GM21529 (cell line): ENCODE data around the gene GAS2L2.
"Not testable (repeated sequence)": the region's sequence is repeated elsewhere in the genome, so short reads cannot be mapped to it uniquely, and the experiment has no call there.

Experiments
- ATAC-seq: cut with Tn5 transposase; IDR thresholded peaks from one replicate; pipeline ENCODE4 v1.9.1; 2021; ENCODE audit not compliant: unreplicated experiment

GAS2L2 gene

GRCh38 chr17:35773679-35774425 is 20.8 kb upstream of the GAS2L2 start:
- ATAC-seq: no peak

- no peak for ATAC-seq
Measured at GRCh38 chr17:35773129-35773528, 20.1 kb upstream of the GAS2L2 start.

- no peak for ATAC-seq
Measured at GRCh38 chr17:35769895-35770486, 17.0 kb upstream of the GAS2L2 start.

DNA sequence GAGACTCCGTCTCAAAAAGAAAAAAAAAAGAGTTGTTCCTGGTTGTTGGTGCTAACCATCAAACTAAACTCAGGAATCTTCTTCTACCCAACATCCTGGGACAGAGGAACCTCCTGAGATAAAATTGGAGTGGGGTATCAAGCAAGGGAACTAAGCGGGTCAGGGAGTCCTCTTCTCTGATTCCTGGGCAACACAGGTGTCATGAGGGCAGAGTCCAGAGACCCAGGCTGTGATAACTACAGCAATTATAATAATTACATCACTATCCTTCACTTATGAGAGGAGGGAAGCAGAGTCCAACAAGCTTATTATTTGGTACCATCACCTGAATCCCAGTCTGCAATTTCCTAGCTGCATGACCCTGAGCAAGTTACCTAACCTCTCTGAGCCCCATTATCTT is 15.8 kb upstream of the GAS2L2 start:
- ATAC-seq: no peak

GRCh38 chr17:35766903-35767510 is 14.0 kb upstream of the GAS2L2 start:
- ATAC-seq: no peak

- ATAC-seq: no peak
Measured at GRCh38 chr17:35766489-35766877, 13.4 kb upstream of the GAS2L2 start.

- no peak for ATAC-seq
Measured at GRCh38 chr17:35765756-35766488, 12.9 kb upstream of the GAS2L2 start.

DNA sequence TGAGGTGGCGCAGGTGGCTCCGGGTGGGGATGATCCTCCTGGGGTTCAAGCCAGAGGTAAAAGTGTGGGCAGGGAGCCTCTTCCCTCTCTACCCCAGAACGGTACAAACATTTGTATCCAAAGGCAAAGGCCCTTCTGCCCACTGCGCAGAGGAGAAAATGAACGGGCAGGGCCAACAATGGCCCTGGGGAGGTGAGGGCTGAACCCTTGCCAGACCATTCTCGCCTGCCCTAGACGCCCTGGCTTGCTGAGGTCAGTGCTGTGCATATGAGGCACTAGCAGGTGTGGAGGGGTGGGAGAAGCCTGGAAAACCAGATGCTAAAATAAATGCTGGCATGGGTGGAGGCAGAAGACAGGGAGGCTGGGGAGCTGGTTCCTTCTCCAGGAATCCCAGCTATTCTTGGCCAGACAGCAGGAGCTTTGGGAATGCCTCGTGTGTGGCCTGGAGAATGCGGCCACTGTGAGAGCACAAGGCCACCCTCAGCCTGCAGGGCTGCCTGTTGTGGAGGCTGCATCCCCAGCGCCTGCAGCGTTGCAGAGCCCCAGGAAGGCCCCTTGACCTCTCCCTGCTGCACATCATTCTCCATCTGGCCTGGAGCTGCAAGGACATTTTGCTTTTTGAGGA is 12.2 kb upstream of the GAS2L2 start:
- ATAC-seq: no peak

DNA sequence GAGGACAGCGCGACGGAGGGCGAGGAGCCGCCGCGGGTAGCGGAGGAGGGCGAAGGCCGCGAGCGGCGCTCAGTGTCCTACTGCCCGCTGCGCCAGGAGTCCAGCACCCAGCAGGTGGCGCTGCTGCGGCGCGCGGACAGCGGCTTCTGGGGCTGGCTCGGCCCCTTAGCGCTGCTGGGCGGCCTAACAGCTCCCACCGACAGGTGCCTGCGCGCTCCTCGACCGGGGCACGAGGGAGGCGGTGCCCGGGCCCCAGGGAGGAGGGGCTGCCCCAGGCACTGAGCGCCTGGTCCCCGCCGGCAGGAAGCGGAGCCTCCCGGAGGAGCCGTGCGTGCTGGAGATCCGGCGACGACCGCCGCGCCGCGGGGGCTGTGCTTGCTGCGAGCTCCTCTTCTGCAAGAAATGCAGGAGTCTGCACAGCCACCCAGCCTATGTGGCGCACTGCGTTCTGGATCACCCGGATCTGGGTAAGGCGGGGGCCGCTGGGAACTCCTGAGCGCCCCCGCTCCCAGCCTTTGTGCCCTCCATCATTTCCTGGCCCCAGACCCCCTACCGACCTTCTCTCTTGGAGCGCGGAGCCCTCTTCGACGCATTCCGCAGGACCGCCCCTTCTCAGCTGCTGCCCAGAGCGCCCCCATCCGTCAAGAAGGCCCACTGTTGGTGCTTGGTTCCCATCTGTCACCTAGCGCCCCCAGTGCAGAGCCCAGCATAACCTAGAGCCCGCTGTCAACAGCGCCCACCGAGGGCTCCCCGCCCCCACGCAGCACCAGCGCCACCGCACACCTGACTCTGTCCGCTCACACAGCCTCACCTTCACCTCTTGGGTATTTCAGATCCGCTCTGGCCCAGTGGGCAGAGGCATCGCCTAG is 11.3 kb upstream of the GAS2L2 start:
- peak; percentile 77 for ATAC-seq

DNA sequence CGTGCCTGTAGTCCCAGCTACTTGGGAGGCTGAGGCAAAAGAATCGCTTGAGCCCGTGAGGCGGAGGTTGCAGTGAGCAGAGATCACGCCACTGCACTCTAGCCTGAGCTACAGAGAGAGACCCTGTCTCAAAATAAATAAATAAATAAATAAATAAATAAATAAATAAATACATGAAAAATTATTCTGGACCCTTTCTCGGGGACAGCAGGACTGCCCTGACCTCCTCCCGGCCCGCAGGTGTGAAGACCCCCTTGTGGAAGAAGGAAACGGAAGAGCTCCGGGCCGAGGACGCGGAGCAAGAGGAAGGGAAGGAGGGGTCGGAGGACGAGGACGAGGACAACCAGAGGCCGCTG is 10.7 kb upstream of the GAS2L2 start:
- no peak for ATAC-seq

DNA sequence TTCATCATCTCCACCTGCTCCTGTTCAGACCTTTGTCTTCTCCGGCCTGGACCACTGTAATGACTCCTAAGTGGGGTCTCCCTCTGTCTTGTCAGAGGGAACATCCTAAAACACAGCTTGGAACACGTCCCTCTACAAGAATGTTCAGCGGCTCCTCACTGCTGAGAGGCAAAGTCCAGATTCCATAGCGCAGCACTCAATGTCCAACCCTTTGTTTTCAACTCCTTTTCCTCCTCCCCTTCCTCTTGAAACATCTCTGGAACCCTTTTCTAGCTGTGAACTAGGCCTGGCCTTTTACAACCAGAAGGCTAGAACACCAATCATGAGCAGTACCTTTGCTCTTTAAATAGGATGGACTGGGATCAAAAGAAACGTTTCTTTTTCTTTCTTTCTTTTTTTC is 8.6 kb upstream of the GAS2L2 start:
- no peak for ATAC-seq

DNA sequence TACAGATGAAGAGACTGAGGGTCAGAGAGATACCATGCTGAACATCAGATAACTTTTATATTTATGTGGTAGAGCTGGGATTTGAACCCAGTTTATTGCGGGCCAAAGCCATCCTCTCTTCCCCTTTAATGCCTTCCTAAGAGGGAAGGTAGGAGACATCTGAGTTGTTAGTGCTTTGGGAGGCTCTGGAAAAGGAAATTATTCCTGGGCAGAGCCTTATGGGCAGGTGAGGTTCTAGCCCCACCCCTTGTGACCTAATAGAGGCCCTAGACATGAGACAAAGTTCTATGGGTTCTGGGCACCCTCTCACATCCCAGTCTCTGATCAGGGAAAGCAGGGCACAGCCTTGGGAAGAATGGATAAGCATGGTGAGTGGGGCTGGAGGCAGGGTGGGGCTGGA is 7.5 kb upstream of the GAS2L2 start, which contains the start of gene C17orf50:
TSS of gene C17orf50 (plus strand) at position 301 of the 400 bp plus-strand sequence. CDS start at position 356, 55 bp downstream.
- ATAC-seq: no peak

DNA sequence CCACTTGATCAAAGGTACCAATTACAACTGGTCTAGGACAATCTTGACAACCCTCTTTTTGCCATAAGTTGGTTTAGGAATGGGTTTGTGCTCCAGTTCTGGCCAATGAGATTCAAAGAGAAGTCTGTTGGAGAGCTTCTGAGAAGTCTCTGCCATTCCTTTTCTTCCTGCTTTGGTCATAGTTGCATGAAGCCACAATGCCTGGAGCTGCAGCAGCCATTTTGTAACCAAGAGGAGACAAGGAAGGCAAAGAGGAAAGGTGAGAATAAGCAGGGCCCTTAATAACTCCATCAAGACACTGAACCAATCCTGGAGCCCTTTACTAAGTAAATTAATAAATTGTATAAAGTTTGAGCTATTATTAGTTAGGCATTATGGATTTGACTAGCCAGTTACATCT is 4.2 kb upstream of the GAS2L2 start:
- no peak for ATAC-seq

DNA sequence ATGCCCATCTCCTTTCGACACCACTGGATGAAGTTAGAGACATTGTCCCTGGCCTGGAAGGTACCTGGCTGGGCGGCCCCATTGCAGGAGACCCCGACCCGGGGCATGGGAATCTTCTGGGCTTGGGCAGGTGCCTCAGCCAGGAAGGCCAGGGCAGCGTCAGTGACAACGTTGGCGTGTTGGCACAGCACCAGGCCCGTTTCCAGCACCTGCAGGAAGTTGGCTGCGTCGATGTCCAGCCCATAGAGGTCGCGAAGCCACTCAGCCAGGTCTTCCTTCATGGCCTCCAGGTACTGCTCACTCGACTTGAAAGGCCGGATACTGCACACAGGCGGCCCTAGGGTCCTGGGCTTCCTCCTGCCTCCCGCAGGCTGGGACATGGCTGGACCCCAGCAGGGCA is 568 bp downstream of the GAS2L2 start:
- no peak for ATAC-seq

- not testable (repeated sequence) for ATAC-seq
Measured at GRCh38 chr17:35751541-35751940, 1.5 kb downstream of the GAS2L2 start.

GRCh38 chr17:35750526-35751395 is 2.3 kb downstream of the GAS2L2 start:
- no peak for ATAC-seq

DNA sequence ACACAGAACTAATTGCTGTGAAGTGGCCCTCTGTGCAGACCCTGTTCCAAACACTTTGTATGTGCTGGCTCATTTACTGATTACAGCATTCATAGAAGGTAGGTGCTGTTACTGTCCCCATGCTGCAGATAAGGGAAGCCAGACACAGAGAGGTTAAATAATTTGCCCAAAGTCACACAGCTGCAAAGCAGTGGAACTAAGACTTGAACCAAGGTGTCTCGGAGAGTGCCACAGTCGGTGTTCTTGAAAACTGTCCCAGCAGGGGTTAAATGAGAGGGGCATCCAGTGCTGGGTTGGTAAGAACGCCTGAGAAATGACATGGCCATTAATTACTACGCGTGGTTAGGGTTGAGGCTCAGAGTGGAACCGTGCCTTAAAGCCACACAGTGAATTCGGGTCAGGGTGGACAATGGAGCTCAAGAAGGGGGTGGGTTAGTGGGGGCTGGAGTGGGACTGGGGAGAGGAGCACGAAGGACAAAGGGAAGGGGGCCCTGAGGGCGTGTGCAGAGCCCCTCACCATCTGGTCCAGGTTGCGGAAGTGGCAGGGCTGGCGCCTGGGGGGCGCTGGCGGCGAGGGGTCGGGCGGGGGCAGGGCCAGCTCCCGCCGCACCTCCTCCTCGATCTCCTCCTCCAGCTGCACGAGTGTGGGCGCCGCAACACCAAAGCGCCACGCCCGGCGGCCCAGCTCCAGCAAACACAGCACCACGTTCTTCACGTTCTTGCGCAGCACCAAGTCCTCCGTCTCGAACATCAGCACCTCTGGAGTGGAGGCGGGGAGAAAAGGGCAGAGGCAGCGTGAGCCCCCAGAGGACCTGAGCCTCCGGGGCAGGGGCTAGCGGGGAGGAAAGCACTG is 3.3 kb downstream of the GAS2L2 start:
- no peak for ATAC-seq

GRCh38 chr17:35748979-35749378 is 4.1 kb downstream of the GAS2L2 start:
- no peak for ATAC-seq
